Superior temporal gyrus (tissue), 1 donor: ENCODE data around the gene LILRB4.
"Not testable (repeated sequence)": the region's sequence is repeated elsewhere in the genome, so short reads cannot be mapped to it uniquely, and the experiment has no call there.

Source experiments
- DNase-seq: peaks from one replicate; pipeline ENCODE4 v3.0.0-alpha.2; 2016; ENCODE audit errors: extremely low spot score

The LILRB4 gene

GRCh38 chr19:54650108-54650655, 12.6 kb upstream of the LILRB4 start:
- no peak for DNase-seq

- no peak for DNase-seq
Measured at GRCh38 chr19:54653181-54653809, 9.5 kb upstream of the LILRB4 start.

GRCh38 chr19:54654447-54655321, 8.1 kb upstream of the LILRB4 start:
- no peak for DNase-seq

GRCh38 chr19:54659300-54659699, 3.5 kb upstream of the LILRB4 start:
- DNase-seq = no peak

- DNase-seq = no peak
Measured at GRCh38 chr19:54660306-54660705, 2.5 kb upstream of the LILRB4 start.

GRCh38 chr19:54660964-54661363, 1.8 kb upstream of the LILRB4 start:
- DNase-seq = no peak

- no peak for DNase-seq
Measured at GRCh38 chr19:54661846-54662481, 821 bp upstream of the LILRB4 start.

GRCh38 chr19:54665530-54665929, 2.7 kb downstream of the LILRB4 start:
- DNase-seq = no peak

GRCh38 chr19:54667217-54667616, 4.4 kb downstream of the LILRB4 start:
- no peak for DNase-seq

- DNase-seq = no peak
Measured at GRCh38 chr19:54668353-54668752, 5.6 kb downstream of the LILRB4 start.

GRCh38 chr19:54670576-54671357, 8.0 kb downstream of the LILRB4 start:
- DNase-seq = no peak

- DNase-seq = no peak
Measured at GRCh38 chr19:54673222-54673621, 10.4 kb downstream of the LILRB4 start.

GRCh38 chr19:54674021-54674617, 11.3 kb downstream of the LILRB4 start:
- DNase-seq = no peak

- peak; percentile 44 for DNase-seq
Measured at GRCh38 chr19:54676210-54676834, 13.5 kb downstream of the LILRB4 start.

GRCh38 chr19:54677217-54677616, 14.4 kb downstream of the LILRB4 start:
- DNase-seq = no peak

- DNase-seq = not testable (repeated sequence)
Measured at GRCh38 chr19:54681596-54681995, 18.8 kb downstream of the LILRB4 start.

- no peak for DNase-seq
Measured at GRCh38 chr19:54682306-54682856, 19.6 kb downstream of the LILRB4 start.

GRCh38 chr19:54684527-54684926, 21.7 kb downstream of the LILRB4 start:
- no peak for DNase-seq

GRCh38 chr19:54691582-54692297, 29.0 kb downstream of the LILRB4 start:
- DNase-seq = no peak

GRCh38 chr19:54692298-54692615, 29.5 kb downstream of the LILRB4 start:
- DNase-seq = no peak
